Motor neuron (in vitro differentiated cells): ENCODE data around the gene SH2D3A. TPM values are rescaled to one million over a fixed set of nuclear protein-coding genes. Genes with fewer than 3 reads are reported as not detected.

ENCODE experiments used
- ATAC-seq, 8 experiments: fragments of 200-7000 bp; cut with Tn5 transposase; replicated peaks in 6 of 8; 2 replicates each; pipeline ENCODE4 v1.8.0; 2021; ENCODE audit warnings: mild to moderate bottlenecking in 8 of 8, moderate library complexity in 8 of 8
- H3K27ac ChIP-seq, 2 donors: fragments of 250-450 bp; sonication (Bioruptor Pico); 2 replicates each; pipeline ENCODE4 v1.9.0; 2021; ENCODE audit warnings: antibody characterized with exemption in 2 of 2, mild to moderate bottlenecking in 2 of 2, moderate library complexity in 1 of 2
- H3K4me1 ChIP-seq, 2 donors: fragments of 250-450 bp; sonication (Bioruptor Pico); replicated peaks in 1 of 2; 2 replicates each; pipeline ENCODE4 v1.6.1; 2021; ENCODE audit warnings: antibody characterized with exemption in 2 of 2, mild to moderate bottlenecking in 2 of 2, moderate library complexity in 1 of 2
- H3K4me3 ChIP-seq, 5 donors: fragments of 250-450 bp; sonication (Bioruptor Pico); 2 replicates each; pipeline ENCODE4 v1.9.0; 2021; ENCODE audit warnings: antibody characterized with exemption in 5 of 5, mild to moderate bottlenecking in 5 of 5, moderate library complexity in 4 of 5
- WGBS, 10 experiments: fragments of 450-650 bp; shearing (Covaris generic); methylation state at CpG; one replicate each; pipeline ENCODE4 v1.0.0; 2022; 5-methylcytosine and 5-hydroxymethylcytosine counted together
- in situ Hi-C, 9 experiments: fragments of 400-800 bp; cut with MboI; loops; one replicate each; pipeline ENCODE4 v1.15.0; 2021; ENCODE audit warnings: low sequenced_read_pairs in 9 of 9, low pct_unique_long_range_greater_than_20kb in 2 of 9; ENCODE audit not compliant: unreplicated experiment in 9 of 9
- total RNA-seq, 8 experiments: library from RNA; unstranded; fragments of 300-600 nt; gene quantifications; 2 replicates each; pipeline versions ENCODE4 v1.2.3 to v1.2.4, GENCODE V29; 2022

SH2D3A gene
- total RNA-seq, 8 experiments from 2014 or later = 0.07 to 3.1 (median 0.29) TPM

DNA sequence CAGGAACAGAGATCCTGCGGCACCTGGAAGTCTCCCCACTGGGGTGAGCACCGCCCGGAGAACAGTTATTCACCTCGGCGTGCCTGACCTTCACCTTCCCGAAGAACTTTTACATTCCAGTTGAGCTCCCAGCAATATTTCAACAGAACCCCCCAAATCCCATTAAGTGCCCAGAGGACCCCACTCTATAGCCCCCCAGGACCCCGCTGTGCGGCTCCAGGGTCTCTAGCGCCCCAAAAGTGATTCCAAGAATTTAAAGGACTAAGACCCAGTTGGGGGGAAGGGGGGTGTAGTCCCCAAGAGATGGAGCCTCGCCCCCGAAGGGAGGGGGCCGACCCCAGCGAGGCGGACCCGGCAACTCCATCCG lies 30.3 kb downstream of the SH2D3A start:
- peak overlapping the region; percentile 98 to 99 for H3K27ac ChIP-seq
- H3K4me1 ChIP-seq = peaks cover 20 to 26% of the 10 kb centered on the region in 2 donors
- WGBS, 10 experiments = 0% methylated on average over 3 to 6 of the region's 16 CpGs; no CpG with 5 or more reads in 8 of the 10 experiments
- in situ Hi-C loops = loop anchor here in 1 of 9 experiments (10.0 kb wide), 1 partner anchor 128 kb away; no protein-coding TSS in a partner anchor
- ATAC-seq = peak in 2 of 8 experiments; percentile 0
- H3K4me3 ChIP-seq = peak overlapping the region; percentile 49 to 72 (median 57)

DNA sequence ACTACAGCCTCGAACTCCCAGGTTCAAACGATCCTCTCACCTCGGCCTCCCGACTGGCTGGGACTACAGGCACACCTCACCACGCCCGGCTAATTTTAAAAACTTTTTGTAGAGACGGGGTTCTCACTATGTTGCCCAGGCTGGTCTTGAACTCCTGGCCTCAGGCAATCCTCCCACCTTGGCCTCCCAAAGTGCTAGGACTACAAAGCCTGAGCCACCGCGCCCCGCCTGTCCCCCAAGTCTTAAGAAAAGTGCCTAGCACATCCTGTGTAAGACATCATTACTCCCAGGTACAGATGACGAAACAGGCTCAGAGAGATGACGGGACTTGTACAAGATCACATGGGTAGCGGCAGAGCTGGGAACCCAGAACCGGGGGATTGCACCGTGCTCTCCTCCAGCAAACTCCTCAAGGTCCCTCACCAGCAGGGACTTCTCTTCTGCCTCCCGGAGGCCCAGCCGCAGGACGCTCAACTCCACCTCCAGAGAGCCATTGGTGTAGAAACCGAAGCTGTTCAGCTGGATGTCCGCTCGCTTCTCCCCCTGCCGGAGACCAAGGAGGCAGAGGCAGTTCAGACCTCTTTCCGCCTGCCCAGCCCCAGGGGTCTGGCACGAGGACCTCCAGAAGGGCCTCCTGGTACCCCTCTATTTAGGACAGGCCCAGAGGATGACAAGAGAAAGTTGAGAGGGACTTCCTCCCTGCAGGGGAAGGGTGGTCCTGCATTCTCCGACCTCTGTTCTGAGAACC lies 30.9 kb downstream of the SH2D3A start:
- peaks cover 20 to 26% of the 10 kb centered on the region in 2 donors for H3K4me1 ChIP-seq
- ATAC-seq = peak; percentile 3 to 25 (median 10)
- peak overlapping the region; percentile 49 to 72 (median 57) for H3K4me3 ChIP-seq
- in situ Hi-C loops = loop anchor here in 1 of 9 experiments (10.0 kb wide), 1 partner anchor 128 kb away; no protein-coding TSS in a partner anchor
- peak overlapping the region; percentile 98 to 99 for H3K27ac ChIP-seq
- WGBS, 10 experiments = 18 to 89% (median 55%) methylated on average over 3 to 15 of the region's 25 CpGs; no CpG with 5 or more reads in 3 of the 10 experiments

GRCh38 chr19:6735181-6735911 lies 31.9 kb downstream of the SH2D3A start:
- Histone ChIP-seq H3K4me1 (peaks cover 20 to 26% of the 10 kb centered on the region in 2 donors), H3K27ac (no peak overlapping the region), H3K4me3 (peak overlapping the region in 2 of 5 donors; percentile 57 to 72)
- WGBS, 10 experiments = 12 to 100% (median 44%) methylated on average over 1 to 7 of the region's 15 CpGs; no CpG with 5 or more reads in 3 of the 10 experiments
- ATAC-seq = no peak
- in situ Hi-C loops = loop anchor here in 1 of 9 experiments (10.0 kb wide), 1 partner anchor 129 kb away; no protein-coding TSS in a partner anchor

GRCh38 chr19:6734096-6734696 lies 33.0 kb downstream of the SH2D3A start:
- no peak overlapping the region for H3K27ac ChIP-seq
- in situ Hi-C loops = loop anchor here in 1 of 9 experiments (10.0 kb wide), 1 partner anchor 131 kb away; no protein-coding TSS in a partner anchor
- H3K4me3 ChIP-seq = no peak overlapping the region
- H3K4me1 ChIP-seq = peaks cover 19 to 31% of the 10 kb centered on the region in 2 donors
- WGBS, 10 experiments = 80 to 100% (median 82%) methylated on average over 1 to 8 of the region's 20 CpGs; no CpG with 5 or more reads in 4 of the 10 experiments
- no peak for ATAC-seq

- Histone ChIP-seq H3K4me3 (no peak overlapping the region), H3K4me1 (peaks cover 12 to 24% of the 10 kb centered on the region in 2 donors), H3K27ac (no peak overlapping the region)
- ATAC-seq = no peak
- in situ Hi-C loops = loop anchor here in 1 of 9 experiments (10.0 kb wide), 1 partner anchor 131 kb away; no protein-coding TSS in a partner anchor
- 89% methylated on average over 4 of the region's 29 CpGs; no CpG with 5 or more reads in 9 of the 10 experiments for WGBS, 10 experiments
Observed at GRCh38 chr19:6733338-6734095, 33.7 kb downstream of the SH2D3A start.

- H3K4me1 ChIP-seq = peaks cover 6 to 18% of the 10 kb centered on the region in 2 donors
- H3K4me3 ChIP-seq = no peak overlapping the region
- ATAC-seq = no peak
- H3K27ac ChIP-seq = no peak overlapping the region
- WGBS, 10 experiments = 70 to 100% (median 80%) methylated on average over 1 to 4 of the region's 21 CpGs; no CpG with 5 or more reads in 7 of the 10 experiments
- in situ Hi-C loops = loop anchor here in 1 of 9 experiments (10.0 kb wide), 1 partner anchor 132 kb away; no protein-coding TSS in a partner anchor
Observed at GRCh38 chr19:6732803-6733337, 34.4 kb downstream of the SH2D3A start.

DNA sequence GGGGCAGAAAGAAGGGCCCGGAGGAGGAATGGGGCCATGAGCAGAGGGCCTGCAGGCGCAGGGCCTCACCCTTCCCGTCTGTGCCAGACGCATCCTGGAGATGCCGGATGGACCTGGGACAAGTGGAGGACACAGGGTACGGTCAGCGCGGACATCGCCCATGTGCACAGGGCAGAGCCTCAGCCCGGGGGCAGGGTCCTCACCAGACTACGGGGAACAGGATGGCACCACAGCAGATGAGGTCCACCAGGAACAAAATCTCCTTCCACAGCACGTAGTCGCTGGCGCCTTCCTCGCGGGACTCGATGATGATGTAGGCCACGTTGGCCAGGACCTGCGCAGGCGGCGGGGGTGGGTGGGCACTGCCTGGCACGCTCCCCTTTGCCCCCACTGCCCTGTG lies 35.4 kb downstream of the SH2D3A start:
- no peak for ATAC-seq
- WGBS, 10 experiments = 80 to 100% (median 93%) methylated on average over 2 to 4 of the region's 22 CpGs; no CpG with 5 or more reads in 7 of the 10 experiments
- Histone ChIP-seq H3K4me1 (peaks cover 5 to 17% of the 10 kb centered on the region in 2 donors), H3K4me3 (no peak overlapping the region), H3K27ac (no peak overlapping the region)
- in situ Hi-C loops = loop anchor here in 1 of 9 experiments (10.0 kb wide), 1 partner anchor 133 kb away; no protein-coding TSS in a partner anchor

DNA sequence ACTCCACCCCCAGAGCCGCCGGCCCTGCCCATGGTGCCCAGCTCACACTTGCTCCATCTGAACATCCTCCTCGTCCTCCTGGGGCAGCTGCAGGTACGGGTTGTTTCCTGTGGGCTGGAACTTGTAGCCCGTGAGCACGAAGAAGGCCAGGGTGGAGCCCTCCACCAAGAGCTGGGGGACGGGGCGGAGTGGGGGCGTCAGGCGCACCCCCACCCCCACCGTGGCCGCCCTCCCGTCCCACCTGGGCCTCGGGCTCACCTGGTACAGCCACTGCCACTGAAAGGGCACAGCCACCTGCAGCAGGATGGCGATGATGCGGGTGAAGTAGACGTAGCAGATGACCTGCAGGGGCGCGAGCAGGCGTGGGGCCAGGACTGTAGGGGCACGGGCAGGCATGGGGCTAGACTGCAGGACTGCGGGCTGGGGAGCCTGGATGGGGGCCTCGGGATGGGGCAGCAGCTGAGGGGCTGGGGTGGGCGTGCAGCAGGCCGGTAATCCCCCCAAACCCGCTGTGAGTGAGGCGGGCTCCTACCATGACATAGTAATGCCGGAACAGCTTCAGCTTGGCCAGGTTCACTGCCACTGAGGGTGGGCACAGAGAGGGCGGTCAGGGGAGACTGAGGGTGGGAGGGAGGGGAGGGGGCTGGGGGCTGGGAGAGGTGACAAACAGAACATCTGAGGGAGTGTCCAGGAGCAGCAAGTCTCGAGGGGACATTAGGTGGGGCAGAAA lies 36.1 kb downstream of the SH2D3A start:
- in situ Hi-C loops = loop anchor here in 1 of 9 experiments (10.0 kb wide), 1 partner anchor 134 kb away; no protein-coding TSS in a partner anchor
- Histone ChIP-seq H3K4me1 (peaks cover 5 to 17% of the 10 kb centered on the region in 2 donors), H3K27ac (no peak overlapping the region), H3K4me3 (no peak overlapping the region)
- WGBS, 10 experiments = no CpG with 5 or more reads among the region's 30 CpGs
- no peak for ATAC-seq

DNA sequence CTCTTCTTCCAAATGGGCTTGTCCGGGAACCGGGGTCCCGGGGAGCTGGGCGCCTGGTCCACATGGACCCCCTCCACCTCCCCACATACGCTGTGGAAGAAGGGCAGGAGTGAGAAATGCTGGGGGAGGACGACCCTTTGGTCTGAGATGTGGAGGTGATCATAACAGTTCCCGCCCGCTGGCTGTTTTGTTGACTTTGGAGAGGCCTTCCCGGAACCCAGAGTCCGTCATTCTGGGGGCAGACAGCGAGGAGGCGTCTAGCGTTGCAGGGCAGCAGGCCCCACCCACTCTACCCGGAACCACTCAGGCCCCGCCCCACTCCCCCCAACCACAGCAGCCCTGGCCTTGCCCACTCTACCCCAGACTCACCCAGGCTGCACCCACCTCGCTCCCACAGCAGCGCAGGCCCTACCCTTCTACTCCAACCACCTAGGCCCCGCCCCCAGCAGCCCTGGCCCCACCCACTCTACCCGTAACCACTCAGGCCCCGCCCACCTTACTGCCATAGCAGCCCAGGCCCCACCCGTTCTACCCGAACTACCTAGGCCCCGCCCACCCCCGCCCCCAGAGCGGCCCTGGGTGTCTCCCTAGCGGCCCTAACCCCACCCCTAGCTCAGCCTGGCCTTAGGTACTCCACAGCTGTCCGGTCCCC lies 37.0 kb downstream of the SH2D3A start:
- H3K27ac ChIP-seq = peak overlapping the region in 1 of 2 donors; percentile 54
- WGBS, 10 experiments = 100% methylated on average over 1 of the region's 27 CpGs; no CpG with 5 or more reads in 9 of the 10 experiments
- in situ Hi-C loops = loop anchor here in 1 of 9 experiments (10.0 kb wide), 1 partner anchor 135 kb away; no protein-coding TSS in a partner anchor
- ATAC-seq = peak; percentile 37 to 92 (median 76)
- H3K4me1 ChIP-seq = peaks cover 5 to 17% of the 10 kb centered on the region in 2 donors
- peak overlapping the region in 1 of 5 donors; percentile 7 for H3K4me3 ChIP-seq

DNA sequence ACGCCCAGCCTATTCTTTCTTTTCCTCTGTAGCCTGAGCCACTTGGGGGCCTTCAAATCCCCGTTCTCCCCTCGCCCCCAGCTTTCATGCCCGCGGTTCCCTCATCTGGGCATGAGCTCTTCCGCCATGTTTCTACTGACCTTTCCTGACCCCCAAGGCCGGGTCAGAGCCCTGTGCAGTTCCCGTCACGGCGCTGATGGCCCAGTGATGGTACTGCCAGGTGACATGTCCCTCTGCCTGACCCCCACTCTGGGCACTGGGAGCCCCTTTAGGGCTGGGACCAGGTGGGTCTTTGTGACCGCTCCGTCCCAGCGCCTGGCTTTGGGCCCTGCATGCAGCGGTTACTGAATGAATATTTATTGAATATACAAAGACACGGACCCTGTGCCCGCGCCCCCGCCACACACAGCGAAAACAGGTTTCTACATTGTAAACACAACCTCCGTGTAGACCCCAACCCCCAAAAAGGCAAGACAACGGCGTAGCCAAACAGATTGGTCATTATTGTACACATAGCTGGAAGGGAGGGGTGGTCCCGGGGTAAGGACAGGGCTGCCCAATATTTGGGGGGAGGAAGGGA lies 37.6 kb downstream of the SH2D3A start:
- no peak for ATAC-seq
- 80 to 94% (median 89%) methylated on average over 2 to 12 of the region's 23 CpGs; no CpG with 5 or more reads in 4 of the 10 experiments for WGBS, 10 experiments
- in situ Hi-C loops = loop anchor here in 1 of 9 experiments (10.0 kb wide), 1 partner anchor 135 kb away; no protein-coding TSS in a partner anchor
- peak overlapping the region in 1 of 2 donors; percentile 54 for H3K27ac ChIP-seq
- peaks cover 5 to 20% of the 10 kb centered on the region in 2 donors for H3K4me1 ChIP-seq
- peak overlapping the region in 1 of 5 donors; percentile 7 for H3K4me3 ChIP-seq
